ENCODE data around the gene ATP1B2.
"Not testable (repeated sequence)": the region's sequence is repeated elsewhere in the genome, so short reads cannot be mapped to it uniquely, and the experiment has no call there.

The ATP1B2 gene

DNA sequence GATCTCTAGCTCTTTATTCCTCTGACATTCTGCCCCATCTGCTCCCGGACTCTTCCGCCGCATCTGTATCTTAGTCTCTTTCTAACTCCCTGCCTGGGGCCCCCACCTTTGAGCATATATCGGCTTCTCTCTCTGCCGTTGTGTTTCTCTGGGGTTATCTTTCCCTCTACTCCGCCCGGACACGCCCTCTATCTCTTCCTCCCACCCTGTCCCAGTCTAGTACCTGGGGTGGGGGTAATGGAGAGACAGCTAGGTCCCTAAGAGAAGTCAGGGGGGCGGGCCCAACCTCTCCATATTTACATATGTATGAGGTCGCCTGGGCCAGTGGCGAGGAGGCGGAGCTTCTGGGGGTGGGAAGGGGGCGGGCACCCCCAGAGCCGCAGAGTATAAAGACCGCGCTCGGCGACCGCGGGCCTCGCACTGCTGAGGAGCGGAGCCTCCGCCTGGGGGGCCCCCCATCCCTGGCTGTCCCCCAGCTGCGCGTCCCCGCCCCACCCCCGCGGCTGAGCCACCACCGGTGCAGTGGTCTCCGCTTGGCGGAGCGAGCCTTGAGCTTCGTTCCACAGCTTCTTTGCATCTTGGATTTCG lies at the start of gene ATP1B2:
Gene ATP1B2, plus strand, starts transcription at position 418 of the 588 bp plus-strand sequence. CDS start 593 bp downstream, outside the sequence.
- peak; percentile 60 to 61 for DNase-seq (ENCODE audit: low read depth in 2 of 2)

DNA sequence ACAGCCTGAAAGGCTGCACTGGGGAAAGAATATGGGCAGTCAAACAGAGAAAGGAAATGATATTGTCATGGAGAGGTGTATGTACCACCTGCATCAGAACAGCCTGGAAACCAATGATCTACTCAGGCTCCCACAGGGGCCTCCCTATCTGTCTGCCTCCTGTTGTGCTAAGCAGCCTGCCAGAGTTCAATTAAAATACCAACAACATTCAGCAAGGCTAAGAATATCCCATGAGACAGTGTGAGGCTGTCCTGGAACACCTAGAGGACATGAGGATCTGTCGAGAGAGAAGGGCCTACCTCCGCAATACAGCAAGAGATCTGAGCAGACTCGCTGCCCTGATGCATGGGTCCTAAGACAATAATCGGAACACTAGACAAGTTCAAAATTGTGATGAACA lies 44.4 kb upstream of the ATP1B2 start:
- no peak for DNase-seq (ENCODE audit: low read depth in 2 of 2)

DNA sequence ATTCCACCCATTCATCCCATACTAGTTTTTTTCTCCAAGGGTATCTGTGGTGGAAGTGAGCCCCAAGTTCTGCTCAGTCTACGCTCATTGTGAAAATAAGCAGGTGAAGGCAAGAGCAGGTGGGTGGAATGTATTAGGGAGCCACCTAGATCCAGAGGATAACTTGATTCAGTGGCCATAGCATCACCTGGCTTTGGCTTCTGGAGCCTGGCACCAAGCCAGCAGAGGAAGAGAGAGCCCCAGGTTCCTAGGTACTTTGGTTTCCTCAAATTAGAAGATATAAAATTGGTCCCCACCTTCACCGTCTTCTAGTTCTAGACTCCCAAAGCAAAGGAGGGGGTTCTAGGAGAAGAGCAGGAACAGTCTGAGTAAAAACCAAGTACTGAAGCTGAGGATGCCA lies 40.1 kb upstream of the ATP1B2 start:
- no peak for DNase-seq (ENCODE audit: low read depth in 2 of 2)

GRCh38 chr17:7611635-7612293 lies 39.0 kb upstream of the ATP1B2 start:
- no peak for DNase-seq (ENCODE audit: low read depth in 2 of 2)

- DNase-seq (ENCODE audit: low read depth in 2 of 2) = no peak
Measured at GRCh38 chr17:7612294-7612640, 38.5 kb upstream of the ATP1B2 start.

- DNase-seq (ENCODE audit: low read depth in 2 of 2) = no peak
Measured at GRCh38 chr17:7613769-7614424, 36.8 kb upstream of the ATP1B2 start.

GRCh38 chr17:7614425-7615264 lies 36.1 kb upstream of the ATP1B2 start, which contains the start of gene FXR2:
Gene FXR2 (minus strand): TSS chr17:7614897. CDS start chr17:7614532, 365 bp downstream.
- DNase-seq (ENCODE audit: low read depth in 2 of 2) = peak; percentile 99 to 100

- no peak for DNase-seq (ENCODE audit: low read depth in 2 of 2)
Measured at GRCh38 chr17:7615265-7615747, 35.4 kb upstream of the ATP1B2 start.

- DNase-seq (ENCODE audit: low read depth in 2 of 2) = no peak
Measured at GRCh38 chr17:7618608-7619007, 32.1 kb upstream of the ATP1B2 start.

- no peak for DNase-seq (ENCODE audit: low read depth in 2 of 2)
Measured at GRCh38 chr17:7620835-7621234, 29.9 kb upstream of the ATP1B2 start.

GRCh38 chr17:7623661-7624060 lies 27.1 kb upstream of the ATP1B2 start:
- DNase-seq (ENCODE audit: low read depth in 2 of 2) = no peak

DNA sequence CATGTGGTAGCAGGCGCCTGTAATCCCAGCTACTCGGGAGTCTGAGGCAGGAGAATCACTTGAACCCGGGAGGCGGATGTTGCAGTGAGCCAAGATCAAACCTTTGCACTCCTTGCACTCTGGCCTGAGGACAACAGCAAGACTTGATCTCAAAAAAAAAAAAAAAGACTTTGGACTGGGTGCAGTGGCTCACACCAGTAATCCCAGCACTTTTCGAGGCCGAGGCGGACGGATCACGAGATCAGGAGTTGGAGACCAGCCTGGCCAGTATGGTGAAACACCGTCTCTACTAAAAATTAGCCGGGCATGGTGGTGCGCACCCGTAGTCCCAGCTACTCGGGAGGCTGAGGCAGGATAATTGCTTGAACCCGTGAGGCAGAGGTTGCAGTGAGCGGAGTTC lies 25.0 kb upstream of the ATP1B2 start:
- not testable (repeated sequence) for DNase-seq (ENCODE audit: low read depth in 2 of 2)

GRCh38 chr17:7626307-7626706 lies 24.4 kb upstream of the ATP1B2 start:
- DNase-seq (ENCODE audit: low read depth in 2 of 2) = no peak

- no peak for DNase-seq (ENCODE audit: low read depth in 2 of 2)
Measured at GRCh38 chr17:7626956-7627249, 23.8 kb upstream of the ATP1B2 start.

- peak; percentile 78 to 82 for DNase-seq (ENCODE audit: low read depth in 2 of 2)
Measured at GRCh38 chr17:7627250-7628121, 23.2 kb upstream of the ATP1B2 start, which contains the start of gene SAT2. Gene SAT2 (minus strand): TSS chr17:7627821. CDS start chr17:7627635, 186 bp downstream.

DNA sequence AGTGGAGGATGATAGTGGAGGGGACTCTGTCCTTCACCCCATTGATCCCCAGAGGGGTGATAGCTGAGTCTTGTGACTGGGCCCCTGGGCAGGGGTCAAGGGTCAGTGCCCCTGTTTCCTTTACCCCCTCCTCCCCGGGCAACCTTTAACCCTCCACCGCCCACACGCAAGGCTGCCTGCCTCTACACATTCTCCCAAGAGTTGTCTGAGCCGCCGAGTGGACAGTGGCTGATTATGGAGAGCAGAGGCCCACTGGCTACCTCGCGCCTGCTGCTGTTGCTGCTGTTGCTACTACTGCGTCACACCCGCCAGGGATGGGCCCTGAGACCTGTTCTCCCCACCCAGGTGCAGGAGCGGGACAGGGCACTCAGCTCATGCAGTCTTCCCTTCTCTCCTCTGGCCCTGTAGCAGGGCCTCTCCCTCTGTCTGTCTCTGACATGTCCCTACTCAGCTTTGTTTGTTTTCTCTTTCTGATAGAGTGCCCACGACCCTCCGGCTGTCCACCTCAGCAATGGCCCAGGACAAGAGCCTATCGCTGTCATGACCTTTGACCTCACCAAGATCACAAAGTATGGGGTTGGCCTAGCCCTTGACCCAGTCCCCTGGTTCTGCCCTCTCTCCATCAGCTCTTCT lies 20.7 kb upstream of the ATP1B2 start, which contains the start of gene SHBG:
Gene SHBG, plus strand, starts transcription at position 197 of the 633 bp plus-strand sequence. Its CDS starts 38 bp downstream, at position 235.
- no peak for DNase-seq (ENCODE audit: low read depth in 2 of 2)

- no peak for DNase-seq (ENCODE audit: low read depth in 2 of 2)
Measured at GRCh38 chr17:7631398-7632380, 19.0 kb upstream of the ATP1B2 start.

DNA sequence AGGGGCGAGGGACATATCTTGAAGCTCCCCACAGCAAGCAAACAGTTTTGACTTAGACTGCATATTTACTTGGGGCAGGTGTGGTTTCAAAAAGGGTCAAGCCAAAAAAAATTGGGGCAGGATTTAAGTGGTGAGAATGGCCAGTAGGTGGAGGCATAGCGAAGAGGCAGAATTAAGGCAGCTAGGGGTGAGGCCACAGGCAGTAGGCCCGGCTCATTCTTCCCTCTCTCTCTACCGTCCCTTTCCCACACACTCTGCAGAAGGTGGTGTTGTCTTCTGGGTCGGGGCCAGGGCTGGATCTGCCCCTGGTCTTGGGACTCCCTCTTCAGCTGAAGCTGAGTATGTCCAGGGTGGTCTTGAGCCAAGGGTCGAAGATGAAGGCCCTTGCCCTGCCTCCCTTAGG lies 18.2 kb upstream of the ATP1B2 start:
- DNase-seq (ENCODE audit: low read depth in 2 of 2) = no peak

GRCh38 chr17:7633093-7633492 lies 17.6 kb upstream of the ATP1B2 start:
- no peak for DNase-seq (ENCODE audit: low read depth in 2 of 2)
